ENCODE measurements around the gene ZNF236. TPM values are rescaled to one million over a fixed set of nuclear protein-coding genes. Genes with fewer than 3 reads are reported as not detected.

Gene ZNF236
- total and polyA plus RNA-seq, 2 of the 8 experiments (the other 6 are each of a cell fraction or from before 2014, with no cell fraction given), result 6.7 to 14.5 TPM

GRCh38 chr18:77013811-77014521 is 191.6 kb downstream of the ZNF236 start (continued):
- no peak for TF ChIP-seq RBBP5 (IDR thresholded peaks at IDR 0.05; ENCODE audit: borderline replicate concordance, low read depth, low read length)
- TF ChIP-seq HDAC6 (IDR thresholded peaks at IDR 0.05; ENCODE audit: low read depth, low read length), result no peak
- TF ChIP-seq BCL11A (IDR thresholded peaks at IDR 0.05; ENCODE audit: low read depth in 2 of 2, low read length in 2 of 2), result no peak
- TF ChIP-seq CBX8 (IDR thresholded peaks at IDR 0.05; ENCODE audit: borderline replicate concordance, low read depth, low read length), result no peak
- TF ChIP-seq PHF8 (conservative IDR thresholded peaks at IDR 0.05; ENCODE audit: low read depth, low read length), result no peak
- TF ChIP-seq CTBP2 (IDR thresholded peaks at IDR 0.05; ENCODE audit: borderline replicate concordance, insufficient read depth, insufficient read length, low read length), result no peak
- TF ChIP-seq NANOG (IDR thresholded peaks at IDR 0.05; ENCODE audit: insufficient read depth, low read depth, low read length, poor library complexity, severe bottlenecking), result no peak
- TF ChIP-seq TAF7 (optimal IDR thresholded peaks at IDR 0.05; ENCODE audit: borderline replicate concordance, low read depth, low read length), result no peak

All from H1 (cell line).